HG03060 (cell line): Measurements from ENCODE around the gene GK.
"Not testable (repeated sequence)": the region's sequence is repeated elsewhere in the genome, so short reads cannot be mapped to it uniquely, and the experiment has no call there.

Experiments used
- ATAC-seq: cut with Tn5 transposase; IDR thresholded peaks from one replicate; pipeline ENCODE4 v1.9.1; 2021; ENCODE audit warnings: low read depth, moderate number of reproducible peaks; ENCODE audit not compliant: unreplicated experiment

GK gene

DNA sequence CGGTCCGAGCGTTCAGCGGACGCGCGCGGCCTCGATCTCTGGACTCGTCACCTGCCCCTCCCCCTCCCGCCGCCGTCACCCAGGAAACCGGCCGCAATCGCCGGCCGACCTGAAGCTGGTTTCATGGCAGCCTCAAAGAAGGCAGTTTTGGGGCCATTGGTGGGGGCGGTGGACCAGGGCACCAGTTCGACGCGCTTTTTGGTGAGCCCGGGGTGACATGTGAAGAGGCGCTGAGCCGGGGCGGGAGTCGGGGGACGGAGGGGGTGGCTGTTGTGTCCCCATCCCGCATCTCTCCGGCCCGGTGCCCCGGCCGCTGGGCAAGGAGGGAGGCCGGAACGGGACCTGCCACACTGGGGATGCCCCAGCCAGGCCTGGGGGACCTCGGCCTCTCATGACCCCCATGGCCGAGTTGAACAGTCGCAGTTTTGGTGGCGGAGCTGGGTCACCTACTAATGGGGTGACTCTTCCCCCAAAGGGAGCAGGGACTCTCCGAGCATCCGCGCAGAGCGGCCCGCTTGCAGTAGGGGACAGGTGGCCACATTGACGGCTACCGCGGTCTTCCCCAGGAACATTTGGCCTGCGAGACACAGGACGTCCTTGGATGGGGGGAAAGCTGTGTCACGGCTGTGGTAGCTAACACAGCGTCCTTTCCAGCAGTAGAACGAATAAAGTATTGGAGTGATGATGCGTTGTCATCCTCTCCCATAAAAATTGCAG lies at the start of gene GK:
TSS of gene GK (plus strand) at position 9 of the 717 bp plus-strand sequence. CDS start at position 124, 115 bp downstream.
- ATAC-seq, result no peak

DNA sequence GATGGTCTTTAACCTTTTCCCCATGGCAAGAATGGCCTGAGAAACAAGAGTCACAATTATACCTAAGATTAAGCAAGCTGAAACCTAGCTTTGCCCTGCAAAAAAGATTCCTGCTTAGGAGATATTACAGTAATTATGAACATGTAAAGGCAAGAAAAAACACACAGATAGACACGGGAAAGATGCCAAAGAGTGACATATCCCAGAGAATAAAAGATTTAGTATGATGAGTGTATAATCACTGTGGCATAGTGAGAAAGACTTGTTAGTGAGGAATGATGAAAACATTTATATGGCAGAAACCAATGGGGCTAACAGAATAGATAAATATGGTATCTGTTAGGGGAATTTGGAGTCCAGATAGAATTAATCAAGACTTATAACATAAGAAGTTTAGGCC lies 46.1 kb upstream of the GK start:
- ATAC-seq, result no peak

DNA sequence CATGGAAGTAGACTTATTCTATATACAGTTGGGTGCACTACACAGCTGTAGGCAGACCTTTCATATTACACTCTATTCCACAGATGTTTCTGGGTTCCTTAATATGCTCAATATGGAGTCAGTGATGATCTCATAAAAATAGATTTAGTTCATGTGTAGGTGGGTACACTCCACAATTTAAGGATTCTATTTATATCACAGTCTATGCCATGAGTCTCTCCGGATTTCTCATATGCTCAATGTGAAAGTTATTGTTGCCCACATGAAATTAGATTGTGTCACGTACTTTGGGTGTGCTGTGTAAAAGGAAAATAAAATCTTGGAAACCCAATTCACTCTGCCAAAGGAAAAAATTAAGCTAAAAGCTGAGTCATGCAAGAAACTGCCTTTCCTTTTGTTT lies 43.2 kb upstream of the GK start:
- ATAC-seq, result no peak

GRCh38 chrX:30612250-30612655 lies 41.0 kb upstream of the GK start:
- no peak for ATAC-seq

- no peak for ATAC-seq
These were observed 39.5 kb upstream of the GK start for GRCh38 chrX:30613721-30614120.

GRCh38 chrX:30615229-30615628 lies 38.0 kb upstream of the GK start:
- no peak for ATAC-seq

DNA sequence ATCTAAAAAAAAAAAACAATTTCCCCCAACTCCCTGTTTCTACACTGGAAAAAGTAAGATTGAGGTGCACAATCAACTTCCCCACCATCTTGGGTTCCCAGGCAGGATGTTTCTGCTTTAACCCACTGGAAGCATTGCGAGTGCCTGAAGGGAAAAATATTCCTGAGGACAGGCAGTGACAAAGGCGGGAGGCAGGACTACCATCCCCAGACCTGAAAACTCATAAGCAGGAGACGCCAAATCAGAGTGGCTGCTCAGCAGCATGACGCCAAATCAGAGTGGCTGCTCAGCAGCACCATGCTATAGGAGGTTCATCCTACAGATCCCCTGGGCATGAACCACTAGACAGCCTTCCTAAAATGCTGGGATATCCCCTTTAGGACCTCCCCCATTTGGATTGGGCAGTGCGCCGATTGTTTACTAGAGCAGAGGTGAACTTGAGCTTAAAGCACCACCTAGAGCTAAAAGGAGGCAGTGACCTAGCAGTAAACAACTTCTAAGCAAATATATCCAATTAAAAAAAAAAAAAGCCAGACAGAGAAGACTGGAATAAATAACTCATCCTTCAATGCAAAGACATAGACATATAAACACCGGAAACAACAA lies 35.0 kb upstream of the GK start:
- ATAC-seq, result no peak

DNA sequence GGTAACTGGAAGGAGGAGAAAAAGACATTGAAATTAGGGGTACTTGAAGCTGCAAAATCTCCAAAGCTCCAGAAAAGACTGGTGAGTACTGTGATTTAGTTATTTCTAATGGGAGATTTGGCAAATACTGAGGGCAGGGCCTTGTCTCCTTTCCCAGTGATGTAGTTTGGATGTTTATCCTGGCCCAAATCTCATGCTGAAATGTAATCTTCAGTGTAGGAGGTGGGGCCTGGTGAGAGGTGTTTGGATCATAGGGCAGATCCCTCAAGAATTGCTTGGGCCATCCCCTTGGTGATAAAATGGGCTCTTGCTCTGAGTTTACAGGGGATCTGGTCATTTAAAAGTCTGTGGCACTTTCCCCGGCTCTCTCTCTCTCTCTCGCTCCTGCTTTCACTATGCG lies 33.1 kb upstream of the GK start:
- ATAC-seq, result no peak

DNA sequence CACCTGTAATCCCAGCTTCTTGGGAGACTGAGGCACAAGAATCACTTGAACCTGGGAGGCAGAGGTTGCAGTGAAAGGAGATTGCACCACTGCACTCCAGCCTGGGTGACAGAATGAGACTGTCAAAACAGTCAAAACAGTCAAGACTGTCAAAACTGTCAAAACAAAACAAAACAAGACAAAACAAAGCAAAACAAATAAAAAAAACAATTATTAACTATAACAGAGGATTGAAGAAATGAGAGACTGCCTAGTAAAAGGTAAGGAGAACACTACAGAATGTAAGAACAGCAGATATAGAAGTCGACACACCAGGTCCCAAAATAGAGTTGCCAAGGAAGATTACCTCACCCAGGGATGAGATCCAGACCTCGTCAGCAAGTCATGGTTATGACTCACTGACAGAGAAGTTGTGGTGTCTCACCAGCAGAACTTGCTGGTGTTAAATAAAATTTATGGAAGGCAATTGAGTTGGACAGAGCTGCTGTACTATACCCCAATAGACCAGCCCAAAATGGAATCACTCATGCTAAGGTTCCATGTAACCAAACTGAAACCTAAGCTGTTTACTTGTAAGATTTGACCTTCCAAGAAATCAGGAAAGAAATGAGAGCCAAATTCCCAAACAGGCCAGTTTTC lies 32.1 kb upstream of the GK start:
- no peak for ATAC-seq

DNA sequence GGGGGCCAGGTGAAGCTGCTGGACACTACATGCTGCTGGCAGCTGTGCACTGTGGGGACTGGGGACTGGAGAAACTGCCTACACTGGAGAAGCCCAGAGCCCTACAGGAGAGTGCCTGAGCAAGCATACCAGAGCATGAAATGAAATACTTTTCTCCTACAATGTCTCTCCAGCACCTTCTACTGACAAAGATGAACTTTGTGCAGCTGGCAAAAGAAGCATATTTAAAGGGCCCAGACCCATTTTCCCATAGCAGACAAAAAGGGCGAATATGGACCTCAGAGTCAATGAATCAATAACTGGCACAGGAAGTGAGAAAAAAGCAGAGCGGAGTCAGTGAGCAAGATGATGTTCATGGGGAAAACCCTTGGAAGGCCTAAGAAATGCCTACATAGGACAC lies 30.9 kb upstream of the GK start:
- no peak for ATAC-seq

- ATAC-seq, result no peak
These were observed 26.8 kb upstream of the GK start for GRCh38 chrX:30626402-30626801.

- no peak for ATAC-seq
These were observed 25.2 kb upstream of the GK start for GRCh38 chrX:30627818-30628652.

GRCh38 chrX:30634070-30634469 lies 19.2 kb upstream of the GK start:
- not testable (repeated sequence) for ATAC-seq

GRCh38 chrX:30635630-30636029 lies 17.6 kb upstream of the GK start:
- no peak for ATAC-seq

GRCh38 chrX:30637874-30638815 lies 15.1 kb upstream of the GK start:
- no peak for ATAC-seq

DNA sequence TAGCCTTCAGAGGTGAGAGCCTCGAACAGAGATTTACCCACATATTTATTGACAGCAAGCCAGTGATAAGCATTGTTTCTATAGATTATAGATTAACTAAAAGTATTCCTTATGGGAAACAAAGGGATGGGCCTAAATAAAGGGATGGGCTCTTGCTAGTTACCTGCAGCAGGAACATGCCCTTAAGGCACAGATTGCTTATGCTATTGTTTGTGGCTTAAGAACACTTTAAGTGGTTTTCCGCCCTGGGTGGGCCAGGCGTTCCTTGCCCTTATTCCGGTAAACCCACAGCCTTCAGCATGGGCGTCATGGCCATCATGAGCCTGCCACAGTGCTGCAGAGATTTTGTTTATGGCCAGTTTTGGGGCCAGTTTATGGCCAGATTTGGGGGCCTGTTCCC lies 13.5 kb upstream of the GK start:
- ATAC-seq, result not testable (repeated sequence)

GRCh38 chrX:30642642-30643041 lies 10.6 kb upstream of the GK start:
- no peak for ATAC-seq

DNA sequence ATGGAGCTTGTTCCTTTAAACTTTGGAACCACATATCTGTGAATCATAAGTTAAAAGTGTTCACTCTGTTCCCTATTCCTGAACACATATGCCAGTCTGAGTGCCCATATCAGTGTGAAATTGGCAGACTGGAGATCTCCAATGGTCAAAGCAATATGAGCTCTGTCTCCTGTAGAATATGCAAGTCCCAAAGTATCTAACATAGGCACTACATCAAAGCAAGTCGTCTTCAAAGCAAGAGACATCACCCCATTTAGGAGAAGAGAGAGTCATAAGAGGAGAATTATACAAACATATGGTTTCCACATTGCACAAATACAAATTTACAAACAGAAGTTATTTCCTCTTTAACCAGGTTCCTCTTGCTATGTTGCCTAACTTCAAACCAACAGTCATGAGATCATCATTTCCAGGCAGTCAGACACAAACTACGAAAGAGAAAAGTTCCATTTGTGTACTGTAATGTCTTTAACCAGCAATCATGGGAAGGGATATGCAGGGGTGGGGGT lies 9.9 kb upstream of the GK start:
- no peak for ATAC-seq

- no peak for ATAC-seq
These were observed 3.4 kb upstream of the GK start for GRCh38 chrX:30649859-30650258.
